Activated CD4-positive, alpha-beta T cell treated with anti-CD3 and anti-CD28 coated beads, Interleukin-2, amount 50 U/mL, for 16 hours (primary cell): ENCODE data around the gene NIPSNAP3A.
"Not testable (repeated sequence)": the region's sequence is repeated elsewhere in the genome, so short reads cannot be mapped to it uniquely, and the experiment has no call there.

Experiments
- DNase-seq: peaks from one replicate; pipeline ENCODE4 v3.0.0-alpha.2; 2020

NIPSNAP3A gene

GRCh38 chr9:104747565-104748358, at the start of gene NIPSNAP3A:
NIPSNAP3A (plus strand) TSS chr9:104747683; CDS start chr9:104747793, 110 bp downstream.
- DNase-seq, result peak; percentile 86

GRCh38 chr9:104700306-104700705, 47.2 kb upstream of the NIPSNAP3A start:
- no peak for DNase-seq

- not testable (repeated sequence) for DNase-seq
These were observed 38.7 kb upstream of the NIPSNAP3A start for GRCh38 chr9:104708737-104709136.

- no peak for DNase-seq
These were observed 35.9 kb upstream of the NIPSNAP3A start for GRCh38 chr9:104711604-104712003.

GRCh38 chr9:104725014-104725413, 22.5 kb upstream of the NIPSNAP3A start:
- DNase-seq, result no peak

GRCh38 chr9:104738452-104738851, 9.0 kb upstream of the NIPSNAP3A start:
- no peak for DNase-seq

- DNase-seq, result no peak
These were observed 6.9 kb upstream of the NIPSNAP3A start for GRCh38 chr9:104740621-104741020.

GRCh38 chr9:104743376-104743985, 4.0 kb upstream of the NIPSNAP3A start:
- peak; percentile 64 for DNase-seq

- no peak for DNase-seq
These were observed 1.6 kb upstream of the NIPSNAP3A start for GRCh38 chr9:104745852-104746251.

- DNase-seq, result no peak
These were observed 1.2 kb upstream of the NIPSNAP3A start for GRCh38 chr9:104746285-104746684.

- DNase-seq, result no peak
These were observed 685 bp upstream of the NIPSNAP3A start for GRCh38 chr9:104746798-104747197.

- DNase-seq, result no peak
These were observed 278 bp upstream of the NIPSNAP3A start for GRCh38 chr9:104747245-104747564.

GRCh38 chr9:104748359-104749031, 1.0 kb downstream of the NIPSNAP3A start:
- DNase-seq, result no peak

- DNase-seq, result no peak
These were observed 2.8 kb downstream of the NIPSNAP3A start for GRCh38 chr9:104750185-104750767.

- no peak for DNase-seq
These were observed 11.5 kb downstream of the NIPSNAP3A start for GRCh38 chr9:104758974-104759373.

- no peak for DNase-seq
These were observed 17.7 kb downstream of the NIPSNAP3A start for GRCh38 chr9:104765138-104765537.

- DNase-seq, result no peak
These were observed 18.5 kb downstream of the NIPSNAP3A start for GRCh38 chr9:104766025-104766424.

- DNase-seq, result no peak
These were observed 20.0 kb downstream of the NIPSNAP3A start for GRCh38 chr9:104767507-104767906.

- DNase-seq, result not testable (repeated sequence)
These were observed 21.5 kb downstream of the NIPSNAP3A start for GRCh38 chr9:104769029-104769428.

- no peak for DNase-seq
These were observed 22.2 kb downstream of the NIPSNAP3A start for GRCh38 chr9:104769655-104770054.

GRCh38 chr9:104772714-104773510, 25.4 kb downstream of the NIPSNAP3A start:
- DNase-seq, result no peak

- no peak for DNase-seq
These were observed 26.6 kb downstream of the NIPSNAP3A start for GRCh38 chr9:104774132-104774531.
